Neural progenitor cell (in vitro differentiated cells): ENCODE data around the gene PRRX2.

Experiments
- EZH2phosphoT487 ChIP-seq: fragments of 200-600 bp; sonication (generic); IDR thresholded peaks from 2 replicates; pipeline ENCODE4 v1.6.1; 2017; ENCODE audit warnings: antibody characterized with exemption
- TF ChIP-seq, protein P1 (sequence below): fragments of 200-600 bp; sonication (generic); IDR thresholded peaks from 2 replicates; pipeline ENCODE4 v1.5.1; 2017; ENCODE audit warnings: antibody characterized with exemption, mild to moderate bottlenecking

DNA sequence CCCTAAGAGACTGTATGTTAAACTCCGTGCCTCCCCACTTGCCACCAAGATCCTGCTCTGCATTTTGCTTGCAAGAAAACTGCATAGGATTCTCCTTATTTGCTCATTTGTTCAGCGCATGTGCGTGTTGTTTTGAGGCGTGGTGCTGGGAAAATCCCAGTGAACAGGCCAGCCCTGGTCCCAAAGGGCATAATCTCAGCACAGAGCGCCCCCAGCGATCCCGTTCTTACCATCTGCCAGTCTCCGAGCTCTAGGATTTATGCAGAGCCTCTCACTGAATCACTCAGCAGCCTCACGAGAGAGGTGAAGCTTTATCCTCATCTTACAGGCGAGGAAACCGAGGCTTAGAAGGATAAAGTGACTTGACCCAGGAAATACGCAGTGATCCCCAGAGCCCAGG lies 11.5 kb downstream of the PRRX2 start:
- no peak for TF ChIP-seq EZH2phosphoT487
- TF ChIP-seq, protein P1, sequence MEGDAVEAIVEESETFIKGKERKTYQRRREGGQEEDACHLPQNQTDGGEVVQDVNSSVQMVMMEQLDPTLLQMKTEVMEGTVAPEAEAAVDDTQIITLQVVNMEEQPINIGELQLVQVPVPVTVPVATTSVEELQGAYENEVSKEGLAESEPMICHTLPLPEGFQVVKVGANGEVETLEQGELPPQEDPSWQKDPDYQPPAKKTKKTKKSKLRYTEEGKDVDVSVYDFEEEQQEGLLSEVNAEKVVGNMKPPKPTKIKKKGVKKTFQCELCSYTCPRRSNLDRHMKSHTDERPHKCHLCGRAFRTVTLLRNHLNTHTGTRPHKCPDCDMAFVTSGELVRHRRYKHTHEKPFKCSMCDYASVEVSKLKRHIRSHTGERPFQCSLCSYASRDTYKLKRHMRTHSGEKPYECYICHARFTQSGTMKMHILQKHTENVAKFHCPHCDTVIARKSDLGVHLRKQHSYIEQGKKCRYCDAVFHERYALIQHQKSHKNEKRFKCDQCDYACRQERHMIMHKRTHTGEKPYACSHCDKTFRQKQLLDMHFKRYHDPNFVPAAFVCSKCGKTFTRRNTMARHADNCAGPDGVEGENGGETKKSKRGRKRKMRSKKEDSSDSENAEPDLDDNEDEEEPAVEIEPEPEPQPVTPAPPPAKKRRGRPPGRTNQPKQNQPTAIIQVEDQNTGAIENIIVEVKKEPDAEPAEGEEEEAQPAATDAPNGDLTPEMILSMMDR = no peak
